Mammary microvascular endothelial cell (primary cell): ENCODE measurements around the gene USO1. TPM values are rescaled to one million over a fixed set of nuclear protein-coding genes. Genes with fewer than 3 reads are reported as not detected.

Source experiments
- total RNA-seq: library from RNA; depleted of rRNA; stranded (reverse); fragments of >200 nt; gene quantifications from 2 replicates; pipeline ENCODE4 v1.2.3, GENCODE V29; 2015

USO1 gene
- total RNA-seq: 47.6 and 52.8 TPM in 2 replicates

DNA sequence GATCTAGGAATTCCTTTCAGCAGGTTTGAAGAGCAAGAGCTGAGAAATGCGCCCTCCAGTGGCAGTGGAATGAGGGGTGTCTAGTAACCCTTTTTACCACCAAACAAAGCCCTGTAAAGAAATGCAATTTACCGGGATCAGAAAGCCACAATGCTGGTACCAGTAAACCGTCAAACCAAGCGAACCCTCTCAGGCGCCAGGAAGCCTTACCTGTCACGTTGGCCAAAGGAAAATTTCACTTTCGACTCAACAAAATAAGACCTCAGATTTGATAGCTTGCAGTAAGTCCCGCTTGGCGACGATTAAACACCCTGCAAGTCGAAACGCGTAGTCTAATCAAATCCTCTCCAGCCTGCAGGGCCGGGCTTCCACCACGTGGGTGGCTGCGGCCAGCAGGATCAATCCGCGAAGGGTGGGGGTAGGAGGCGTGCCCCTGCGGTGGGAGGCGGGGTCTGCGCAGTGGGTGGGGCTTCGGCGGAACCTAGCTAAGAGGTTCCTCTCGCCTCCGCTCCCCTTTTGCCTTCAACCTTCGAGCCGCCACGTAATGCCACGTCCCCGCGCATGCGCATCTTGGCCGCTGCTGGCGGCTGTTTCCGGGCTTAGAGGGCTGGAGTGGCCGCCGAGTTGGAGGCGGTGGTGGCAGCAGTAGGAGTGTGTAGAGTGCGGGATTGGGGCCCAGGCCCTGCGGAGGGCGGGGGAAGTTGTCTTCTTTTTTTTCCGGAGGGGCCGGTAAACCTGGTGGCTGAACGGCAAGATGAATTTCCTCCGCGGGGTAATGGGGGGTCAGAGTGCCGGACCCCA, at the start of gene USO1:
Gene USO1, plus strand, starts transcription at position 512 of the 801 bp plus-strand sequence. Its CDS starts 243 bp downstream, at position 755.

Other genes starting within 250 kb of the USO1 start
- 11.7 and 15.7 TPM in 2 replicates for gene RCHY1, start 210.2 kb upstream of the USO1 start, total RNA-seq
- 2.5 and 4.9 TPM in 2 replicates for gene THAP6, start 210.1 kb upstream of the USO1 start, total RNA-seq
- gene ODAPH, start 168.5 kb upstream of the USO1 start, total RNA-seq: not detected in 2 replicates
- 0.15 TPM in 1 of 2 replicates, not detected in the other for gene CDKL2, start 94.0 kb upstream of the USO1 start, total RNA-seq
- gene G3BP2, start 51.2 kb upstream of the USO1 start, total RNA-seq: 104 and 136 TPM in 2 replicates
- gene PPEF2, start 177.9 kb downstream of the USO1 start, total RNA-seq: not detected in 2 replicates
- 59.8 and 86.5 TPM in 2 replicates for gene NAAA, start 216.4 kb downstream of the USO1 start, total RNA-seq